WTC11 (cell line): ENCODE measurements around the gene KLF13. TPM values are rescaled to one million over a fixed set of nuclear protein-coding genes. Genes with fewer than 3 reads are reported as not detected.

Experiments used
- AFF4 ChIP-seq: sonication (generic); formaldehyde crosslinking; IDR thresholded peaks from 2 replicates; pipeline ENCODE4 v1.8.1; 2023; ENCODE audit warnings: mild to moderate bottlenecking, missing genetic modification reagents, borderline replicate concordance
- ATF1 ChIP-seq: sonication (generic); formaldehyde crosslinking; IDR thresholded peaks from 2 replicates; pipeline ENCODE4 v1.8.1; 2023; ENCODE audit warnings: mild to moderate bottlenecking, moderate library complexity, missing genetic modification reagents
- ESRRA ChIP-seq: sonication (generic); formaldehyde crosslinking; IDR thresholded peaks from 2 replicates; pipeline ENCODE4 v1.8.1; 2022; ENCODE audit warnings: mild to moderate bottlenecking, missing genetic modification reagents, borderline replicate concordance
- ETV6 ChIP-seq: sonication (generic); formaldehyde crosslinking; IDR thresholded peaks from 2 replicates; pipeline ENCODE4 v1.8.1; 2022; ENCODE audit warnings: mild to moderate bottlenecking, missing genetic modification reagents
- FOXJ3 ChIP-seq: sonication (generic); formaldehyde crosslinking; IDR thresholded peaks from 2 replicates; pipeline ENCODE4 v1.9.0; 2021; ENCODE audit warnings: missing genetic modification reagents, mild to moderate bottlenecking, borderline replicate concordance
- GRHL2 ChIP-seq: fragments of 250-450 bp; sonication (Bioruptor Pico); IDR thresholded peaks from 2 replicates; pipeline ENCODE4 v1.8.0; 2022; ENCODE audit warnings: mild to moderate bottlenecking, moderate library complexity; ENCODE audit not compliant: insufficient replicate concordance, severe bottlenecking
- GTF2I ChIP-seq: fragments of 250-450 bp; sonication (Bioruptor Pico); conservative IDR thresholded peaks from 2 replicates; pipeline ENCODE4 v1.4.0; 2021; ENCODE audit warnings: mild to moderate bottlenecking
- HMGA2 ChIP-seq: fragments of 250-450 bp; sonication (Bioruptor Pico); IDR thresholded peaks from 2 replicates; pipeline ENCODE4 v1.4.0; 2021; ENCODE audit warnings: mild to moderate bottlenecking, moderate library complexity
- JUN ChIP-seq: sonication (generic); formaldehyde crosslinking; IDR thresholded peaks from 2 replicates; pipeline ENCODE4 v1.8.0; 2023; ENCODE audit warnings: mild to moderate bottlenecking, missing genetic modification reagents
- MLX ChIP-seq: sonication (generic); formaldehyde crosslinking; IDR thresholded peaks from 2 replicates; pipeline ENCODE4 v1.8.1; 2023; ENCODE audit warnings: mild to moderate bottlenecking, missing genetic modification reagents, moderate library complexity
- NFE2L1 ChIP-seq: sonication (generic); formaldehyde crosslinking; IDR thresholded peaks from 2 replicates; pipeline ENCODE4 v1.8.1; 2023; ENCODE audit warnings: missing genetic modification reagents
- NFYB ChIP-seq: sonication (generic); formaldehyde crosslinking; conservative IDR thresholded peaks from 2 replicates; pipeline ENCODE4 v1.8.0; 2022; ENCODE audit warnings: low read depth, missing genetic modification reagents
- OVOL2 ChIP-seq: fragments of 250-450 bp; sonication (Bioruptor Pico); IDR thresholded peaks from 2 replicates; pipeline ENCODE4 v1.9.0; 2021; ENCODE audit warnings: mild to moderate bottlenecking, borderline replicate concordance
- PREB ChIP-seq: sonication (generic); formaldehyde crosslinking; IDR thresholded peaks from 2 replicates; pipeline ENCODE4 v1.8.1; 2022; ENCODE audit warnings: mild to moderate bottlenecking, missing genetic modification reagents, moderate library complexity, borderline replicate concordance
- TEAD4 ChIP-seq: sonication (generic); formaldehyde crosslinking; IDR thresholded peaks from 2 replicates; pipeline ENCODE4 v1.8.0; 2022; ENCODE audit warnings: mild to moderate bottlenecking, missing genetic modification reagents
- ZNF219 ChIP-seq: sonication (generic); formaldehyde crosslinking; IDR thresholded peaks from 2 replicates; pipeline ENCODE4 v1.8.0; 2023; ENCODE audit warnings: missing genetic modification reagents, mild to moderate bottlenecking, borderline replicate concordance
- ZNF232 ChIP-seq: sonication (generic); formaldehyde crosslinking; IDR thresholded peaks from 2 replicates; pipeline ENCODE4 v1.8.0; 2022; ENCODE audit warnings: mild to moderate bottlenecking, missing genetic modification reagents
- ZSCAN18 ChIP-seq: fragments of 250-450 bp; sonication (Bioruptor Pico); IDR thresholded peaks from 2 replicates; pipeline ENCODE4 v2.1.2; 2022; ENCODE audit warnings: mild to moderate bottlenecking, moderate library complexity
- total RNA-seq: library from RNA; stranded (reverse); gene quantifications from 3 replicates; pipeline ENCODE4 v1.2.3, GENCODE V29; 2021
- TF ChIP-seq, protein P1 (sequence below): sonication (generic); formaldehyde crosslinking; IDR thresholded peaks from 2 replicates; pipeline ENCODE4 v1.8.1; 2022; ENCODE audit warnings: mild to moderate bottlenecking, moderate library complexity, missing genetic modification reagents
- TF ChIP-seq, protein P2 (sequence below): fragments of 250-450 bp; sonication (Bioruptor Pico); IDR thresholded peaks from 2 replicates; pipeline ENCODE4 v1.9.0; 2021; ENCODE audit warnings: mild to moderate bottlenecking
- TF ChIP-seq, protein P3 (sequence below): fragments of 250-450 bp; sonication (Bioruptor Pico); conservative IDR thresholded peaks from 2 replicates; pipeline ENCODE4 v1.9.0; 2021; ENCODE audit warnings: mild to moderate bottlenecking
- TF ChIP-seq, protein P4 (sequence below): fragments of 250-450 bp; sonication (Bioruptor Pico); IDR thresholded peaks from 2 replicates; pipeline ENCODE4 v1.8.0; 2021; ENCODE audit warnings: mild to moderate bottlenecking
- TF ChIP-seq, protein P5 (sequence below): sonication (generic); formaldehyde crosslinking; IDR thresholded peaks from 2 replicates; pipeline ENCODE4 v1.8.0; 2022; ENCODE audit warnings: mild to moderate bottlenecking, missing genetic modification reagents

KLF13 gene
- total RNA-seq, 1 experiment from 2014 or later, result 38.1 TPM

GRCh38 chr15:31306426-31307269 lies 20.0 kb upstream of the KLF13 start (continued):
- no peak for TF ChIP-seq ESRRA (CRISPR knock-in tag)
- TF ChIP-seq, protein P1, sequence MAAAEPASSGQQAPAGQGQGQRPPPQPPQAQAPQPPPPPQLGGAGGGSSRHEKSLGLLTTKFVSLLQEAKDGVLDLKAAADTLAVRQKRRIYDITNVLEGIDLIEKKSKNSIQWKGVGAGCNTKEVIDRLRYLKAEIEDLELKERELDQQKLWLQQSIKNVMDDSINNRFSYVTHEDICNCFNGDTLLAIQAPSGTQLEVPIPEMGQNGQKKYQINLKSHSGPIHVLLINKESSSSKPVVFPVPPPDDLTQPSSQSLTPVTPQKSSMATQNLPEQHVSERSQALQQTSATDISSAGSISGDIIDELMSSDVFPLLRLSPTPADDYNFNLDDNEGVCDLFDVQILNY (CRISPR knock-in tag), result peak; percentile 50; the same call in 1 of the 2 replicates
- no peak for TF ChIP-seq JUN (CRISPR knock-in tag)
- TF ChIP-seq TEAD4 (CRISPR knock-in tag), result no peak
- TF ChIP-seq, protein P2, sequence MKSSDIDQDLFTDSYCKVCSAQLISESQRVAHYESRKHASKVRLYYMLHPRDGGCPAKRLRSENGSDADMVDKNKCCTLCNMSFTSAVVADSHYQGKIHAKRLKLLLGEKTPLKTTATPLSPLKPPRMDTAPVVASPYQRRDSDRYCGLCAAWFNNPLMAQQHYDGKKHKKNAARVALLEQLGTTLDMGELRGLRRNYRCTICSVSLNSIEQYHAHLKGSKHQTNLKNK, result no peak
- TF ChIP-seq NFYB (CRISPR knock-in tag), result no peak
- peak; percentile 66 for TF ChIP-seq ETV6 (CRISPR knock-in tag)
- no peak for TF ChIP-seq GRHL2 (CRISPR knock-in tag)
- TF ChIP-seq, protein P3, sequence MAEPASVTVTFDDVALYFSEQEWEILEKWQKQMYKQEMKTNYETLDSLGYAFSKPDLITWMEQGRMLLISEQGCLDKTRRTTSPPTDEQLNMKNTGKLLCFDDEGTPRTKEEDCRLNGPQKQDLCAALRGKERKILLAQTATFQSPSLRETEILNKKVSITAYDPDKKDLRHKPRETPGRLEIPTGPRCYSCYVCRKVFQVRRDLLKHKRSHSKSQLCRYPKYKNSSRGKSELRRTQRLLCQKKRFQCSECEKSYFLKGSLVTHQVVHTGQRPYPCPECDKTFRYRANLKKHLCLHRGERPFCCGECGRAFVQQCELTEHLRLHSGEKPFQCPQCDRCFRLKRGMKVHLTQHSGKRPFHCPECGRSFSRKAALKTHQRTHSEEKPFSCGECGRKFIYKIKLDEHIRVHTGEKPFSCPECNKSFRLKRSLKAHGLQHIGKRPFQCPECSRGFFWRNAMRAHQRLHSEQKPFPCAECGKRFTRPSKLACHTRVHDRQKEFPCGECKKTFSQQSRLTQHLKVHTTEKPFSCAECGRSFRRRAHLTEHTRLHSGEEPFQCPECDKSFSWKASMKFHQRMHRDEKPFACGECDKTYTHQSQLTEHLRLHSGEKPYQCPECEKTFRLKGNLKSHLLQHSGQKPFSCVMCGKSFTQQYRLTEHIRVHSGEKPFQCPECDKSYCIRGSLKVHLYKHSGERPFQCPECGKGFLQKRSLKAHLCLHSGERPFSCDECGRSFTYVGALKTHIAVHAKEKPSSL (CRISPR knock-in tag), result no peak
- TF ChIP-seq HMGA2 (CRISPR knock-in tag), result no peak
- TF ChIP-seq MLX, result no peak
- TF ChIP-seq ZNF219 (CRISPR knock-in tag), result 0 out of 2 replicates have a peak, but pooled peaks have one; percentile 17
- no peak for TF ChIP-seq OVOL2
- TF ChIP-seq AFF4 (CRISPR knock-in tag), result no peak
- TF ChIP-seq, protein P4, sequence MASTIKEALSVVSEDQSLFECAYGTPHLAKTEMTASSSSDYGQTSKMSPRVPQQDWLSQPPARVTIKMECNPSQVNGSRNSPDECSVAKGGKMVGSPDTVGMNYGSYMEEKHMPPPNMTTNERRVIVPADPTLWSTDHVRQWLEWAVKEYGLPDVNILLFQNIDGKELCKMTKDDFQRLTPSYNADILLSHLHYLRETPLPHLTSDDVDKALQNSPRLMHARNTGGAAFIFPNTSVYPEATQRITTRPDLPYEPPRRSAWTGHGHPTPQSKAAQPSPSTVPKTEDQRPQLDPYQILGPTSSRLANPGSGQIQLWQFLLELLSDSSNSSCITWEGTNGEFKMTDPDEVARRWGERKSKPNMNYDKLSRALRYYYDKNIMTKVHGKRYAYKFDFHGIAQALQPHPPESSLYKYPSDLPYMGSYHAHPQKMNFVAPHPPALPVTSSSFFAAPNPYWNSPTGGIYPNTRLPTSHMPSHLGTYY (CRISPR knock-in tag), result no peak
- TF ChIP-seq ZSCAN18 (CRISPR knock-in tag), result no peak
- TF ChIP-seq FOXJ3, result no peak
- TF ChIP-seq ATF1 (CRISPR knock-in tag), result no peak
- TF ChIP-seq PREB (CRISPR knock-in tag), result no peak
- TF ChIP-seq ZNF232, result no peak
- TF ChIP-seq NFE2L1 (CRISPR knock-in tag), result peak; percentile 34; the same call in 1 of the 2 replicates
- TF ChIP-seq, protein P5, sequence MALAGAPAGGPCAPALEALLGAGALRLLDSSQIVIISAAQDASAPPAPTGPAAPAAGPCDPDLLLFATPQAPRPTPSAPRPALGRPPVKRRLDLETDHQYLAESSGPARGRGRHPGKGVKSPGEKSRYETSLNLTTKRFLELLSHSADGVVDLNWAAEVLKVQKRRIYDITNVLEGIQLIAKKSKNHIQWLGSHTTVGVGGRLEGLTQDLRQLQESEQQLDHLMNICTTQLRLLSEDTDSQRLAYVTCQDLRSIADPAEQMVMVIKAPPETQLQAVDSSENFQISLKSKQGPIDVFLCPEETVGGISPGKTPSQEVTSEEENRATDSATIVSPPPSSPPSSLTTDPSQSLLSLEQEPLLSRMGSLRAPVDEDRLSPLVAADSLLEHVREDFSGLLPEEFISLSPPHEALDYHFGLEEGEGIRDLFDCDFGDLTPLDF (CRISPR knock-in tag), result no peak; the same call in 1 of the 2 replicates
- TF ChIP-seq GTF2I (CRISPR knock-in tag), result peak; percentile 89
